Measurements from ENCODE around the gene DRD4.
"Not testable (repeated sequence)": the region's sequence is repeated elsewhere in the genome, so short reads cannot be mapped to it uniquely, and the experiment has no call there.

Gene DRD4

GRCh38 chr11:643849-644738 lies 7.0 kb downstream of the DRD4 start:
- no peak for DNase-seq (ENCODE audit: low spot score)

GRCh38 chr11:645536-645935 lies 8.5 kb downstream of the DRD4 start:
- DNase-seq (ENCODE audit: low spot score) = peak; percentile 70

GRCh38 chr11:646214-646613 lies 9.1 kb downstream of the DRD4 start:
- DNase-seq (ENCODE audit: low spot score) = no peak

GRCh38 chr11:647672-648158 lies 10.6 kb downstream of the DRD4 start:
- DNase-seq (ENCODE audit: low spot score) = not testable (repeated sequence)

- no peak for DNase-seq (ENCODE audit: low spot score)
Measured at GRCh38 chr11:650482-650881, 13.4 kb downstream of the DRD4 start.

- not testable (repeated sequence) for DNase-seq (ENCODE audit: low spot score)
Measured at GRCh38 chr11:653136-653535, 16.1 kb downstream of the DRD4 start.

GRCh38 chr11:653837-654236 lies 16.8 kb downstream of the DRD4 start:
- DNase-seq (ENCODE audit: low spot score) = no peak

GRCh38 chr11:654444-654843 lies 17.4 kb downstream of the DRD4 start:
- not testable (repeated sequence) for DNase-seq (ENCODE audit: low spot score)

GRCh38 chr11:655036-655726 lies 18.1 kb downstream of the DRD4 start:
- DNase-seq (ENCODE audit: low spot score) = no peak

- no peak for DNase-seq (ENCODE audit: low spot score)
Measured at GRCh38 chr11:656426-656825, 19.4 kb downstream of the DRD4 start.

GRCh38 chr11:656866-657265 lies 19.8 kb downstream of the DRD4 start:
- no peak for DNase-seq (ENCODE audit: low spot score)

GRCh38 chr11:657691-658126 lies 20.6 kb downstream of the DRD4 start:
- DNase-seq (ENCODE audit: low spot score) = no peak

- DNase-seq (ENCODE audit: low spot score) = no peak
Measured at GRCh38 chr11:659532-660085, 22.5 kb downstream of the DRD4 start.

GRCh38 chr11:660281-660680 lies 23.2 kb downstream of the DRD4 start:
- DNase-seq (ENCODE audit: low spot score) = no peak

- DNase-seq (ENCODE audit: low spot score) = no peak
Measured at GRCh38 chr11:660681-661444, 23.8 kb downstream of the DRD4 start.

- peak; percentile 42 for DNase-seq (ENCODE audit: low spot score)
Measured at GRCh38 chr11:662689-663274, 25.7 kb downstream of the DRD4 start.

GRCh38 chr11:665062-665703 lies 28.1 kb downstream of the DRD4 start:
- no peak for DNase-seq (ENCODE audit: low spot score)

- no peak for DNase-seq (ENCODE audit: low spot score)
Measured at GRCh38 chr11:665704-666281, 28.7 kb downstream of the DRD4 start.

- no peak for DNase-seq (ENCODE audit: low spot score)
Measured at GRCh38 chr11:673866-674265, 36.8 kb downstream of the DRD4 start.

- no peak for DNase-seq (ENCODE audit: low spot score)
Measured at GRCh38 chr11:674406-674805, 37.3 kb downstream of the DRD4 start.

GRCh38 chr11:678297-678696 lies 41.2 kb downstream of the DRD4 start:
- no peak for DNase-seq (ENCODE audit: low spot score)

Data from putamen (tissue), 1 donor.